Smooth muscle cell (in vitro differentiated cells): Measurements from ENCODE around the gene KDELR3. TPM values are rescaled to one million over a fixed set of nuclear protein-coding genes. Genes with fewer than 3 reads are reported as not detected.
A peak's percentile ranks its signal among the peaks of the same experiment; 100 is the strongest.

Experiments
- DNase-seq: peaks from one replicate; lab custom pipeline; 2025; ENCODE audit not compliant: unreplicated experiment; lab: John Stamatoyannopoulos, UW
- H2AFZ ChIP-seq: fragments of 200-600 bp; sonication (generic); 2 replicates; pipeline ENCODE4 v1.6.0; 2016; ENCODE audit warnings: antibody characterized with exemption, low read depth, mild to moderate bottlenecking
- H3F3A ChIP-seq: fragments of 200-600 bp; sonication (generic); 2 replicates; pipeline ENCODE4 v1.6.0; 2017; ENCODE audit warnings: antibody characterized with exemption, low read depth
- H3K27ac ChIP-seq: fragments of 200-600 bp; sonication (generic); 2 replicates; pipeline ENCODE4 v1.5.1; 2016; ENCODE audit warnings: low read depth, mild to moderate bottlenecking
- H3K27me3 ChIP-seq: fragments of 200-600 bp; sonication (generic); 2 replicates; pipeline ENCODE4 v1.6.1; 2016; ENCODE audit warnings: low read depth, mild to moderate bottlenecking
- H3K36me3 ChIP-seq: fragments of 200-600 bp; sonication (generic); 2 replicates; pipeline ENCODE4 v1.5.1; 2016; ENCODE audit warnings: low read depth
- H3K4me1 ChIP-seq: fragments of 200-600 bp; sonication (generic); 2 replicates; pipeline ENCODE4 v1.5.1; 2016; ENCODE audit warnings: low read depth
- H3K4me2 ChIP-seq: fragments of 200-600 bp; sonication (generic); 2 replicates; pipeline ENCODE4 v1.6.0; 2016; ENCODE audit warnings: mild to moderate bottlenecking
- H3K4me3 ChIP-seq: fragments of 200-600 bp; sonication (generic); 2 replicates; pipeline ENCODE4 v1.5.1; 2016; ENCODE audit warnings: mild to moderate bottlenecking
- H3K79me2 ChIP-seq: fragments of 200-600 bp; sonication (generic); 2 replicates; pipeline ENCODE4 v1.6.0; 2016; ENCODE audit warnings: low read depth, mild to moderate bottlenecking
- H3K9ac ChIP-seq: fragments of 200-600 bp; sonication (generic); 2 replicates; pipeline ENCODE4 v1.6.0; 2016; ENCODE audit warnings: low read depth
- H3K9me3 ChIP-seq: fragments of 200-600 bp; sonication (generic); replicated peaks from 2 replicates; pipeline ENCODE4 v1.5.1; 2016; ENCODE audit warnings: low read depth
- H4K20me1 ChIP-seq: fragments of 200-600 bp; sonication (generic); 2 replicates; pipeline ENCODE4 v1.6.0; 2016; ENCODE audit warnings: low read depth
- WGBS: methylation state at CpG from one replicate; pipeline ENCODE4 v1.1.7; 2016; ENCODE audit warnings: low lambda C conversion rate; 5-methylcytosine and 5-hydroxymethylcytosine counted together
- polyA plus RNA-seq: library from polyadenylated mRNA; unstranded; fragments of >200 nt; fragmentation: Nextera tagmentation; extraction: Ambion mirVana; gene quantifications from 2 replicates; pipeline ENCODE4 v1.2.1, GENCODE V29; 2016
- total RNA-seq: library from RNA; depleted of rRNA; stranded (reverse); fragments of >200 nt; gene quantifications from 2 replicates; pipeline ENCODE4 v1.2.3, GENCODE V29; 2014
- TF ChIP-seq, protein P1 (sequence below): fragments of 200-600 bp; sonication (generic); IDR thresholded peaks from 2 replicates; pipeline ENCODE4 v1.5.1; 2017; ENCODE audit warnings: borderline replicate concordance, mild to moderate bottlenecking, antibody characterized with exemption; ENCODE audit not compliant: insufficient read depth, poor library complexity, severe bottlenecking

KDELR3 gene
- total and polyA plus RNA-seq, 2 experiments from 2014 or later, result 163 to 252 TPM

DNA sequence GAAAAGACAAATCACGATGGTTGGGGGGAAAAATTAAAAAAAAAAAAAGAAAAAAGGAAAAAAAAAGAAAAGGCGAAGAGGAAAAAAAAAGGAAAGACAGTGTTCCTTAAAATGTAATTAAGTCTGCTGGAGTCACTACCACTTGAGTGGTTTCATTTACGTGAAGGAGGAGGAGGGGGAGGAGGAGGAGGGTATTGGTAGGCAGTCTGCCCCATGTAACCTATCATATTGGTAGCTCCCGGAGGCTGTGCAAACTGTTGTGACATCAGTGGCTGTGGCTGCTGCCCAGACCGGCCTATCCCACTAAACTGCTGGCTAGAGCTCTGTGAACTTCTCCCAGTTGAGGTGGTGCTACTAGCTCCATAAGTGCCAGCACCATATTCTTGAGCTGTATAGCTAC is 17.9 kb downstream of the KDELR3 start:
- Histone ChIP-seq H4K20me1 (peaks cover 91% of the 10 kb centered on the region), H3K27ac (no peak overlapping the region), H3K79me2 (peaks cover 25% of the 10 kb centered on the region), H3K9ac (no peak overlapping the region), H3K27me3 (no peaks in the 10 kb centered on the region), H2AFZ (no peak overlapping the region), H3F3A (peaks cover 91% of the 10 kb centered on the region), H3K4me2 (no peak overlapping the region), H3K4me1 (no peaks in the 10 kb centered on the region), H3K9me3 (no peaks in the 10 kb centered on the region), H3K36me3 (peaks cover 26% of the 10 kb centered on the region), H3K4me3 (no peak overlapping the region)
- TF ChIP-seq, protein P1, sequence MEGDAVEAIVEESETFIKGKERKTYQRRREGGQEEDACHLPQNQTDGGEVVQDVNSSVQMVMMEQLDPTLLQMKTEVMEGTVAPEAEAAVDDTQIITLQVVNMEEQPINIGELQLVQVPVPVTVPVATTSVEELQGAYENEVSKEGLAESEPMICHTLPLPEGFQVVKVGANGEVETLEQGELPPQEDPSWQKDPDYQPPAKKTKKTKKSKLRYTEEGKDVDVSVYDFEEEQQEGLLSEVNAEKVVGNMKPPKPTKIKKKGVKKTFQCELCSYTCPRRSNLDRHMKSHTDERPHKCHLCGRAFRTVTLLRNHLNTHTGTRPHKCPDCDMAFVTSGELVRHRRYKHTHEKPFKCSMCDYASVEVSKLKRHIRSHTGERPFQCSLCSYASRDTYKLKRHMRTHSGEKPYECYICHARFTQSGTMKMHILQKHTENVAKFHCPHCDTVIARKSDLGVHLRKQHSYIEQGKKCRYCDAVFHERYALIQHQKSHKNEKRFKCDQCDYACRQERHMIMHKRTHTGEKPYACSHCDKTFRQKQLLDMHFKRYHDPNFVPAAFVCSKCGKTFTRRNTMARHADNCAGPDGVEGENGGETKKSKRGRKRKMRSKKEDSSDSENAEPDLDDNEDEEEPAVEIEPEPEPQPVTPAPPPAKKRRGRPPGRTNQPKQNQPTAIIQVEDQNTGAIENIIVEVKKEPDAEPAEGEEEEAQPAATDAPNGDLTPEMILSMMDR, result no peak
- WGBS, result 77% methylated on average over 5 of the region's 5 CpGs
- no peak for DNase-seq

DNA sequence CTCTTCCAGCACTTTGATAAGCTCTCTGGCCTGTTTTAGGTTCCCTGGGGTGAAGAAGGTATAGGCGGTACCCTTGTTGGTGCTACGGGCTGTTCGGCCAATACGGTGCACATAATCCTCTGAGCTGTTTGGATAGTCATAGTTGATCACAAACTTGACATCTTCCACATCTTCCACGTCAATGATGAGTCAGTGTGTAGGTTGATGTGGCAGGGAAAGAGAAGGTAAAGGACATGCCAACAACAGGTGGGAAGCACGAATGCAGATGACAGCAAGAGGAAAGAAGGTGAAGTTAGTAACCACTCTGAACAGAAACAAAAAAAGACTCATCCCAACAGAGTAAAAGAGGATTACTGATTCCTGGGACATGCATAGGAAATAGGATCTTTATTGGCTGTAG is 20.1 kb downstream of the KDELR3 start:
- 90% methylated on average over 6 of the region's 6 CpGs for WGBS
- Histone ChIP-seq H3K9ac (no peak overlapping the region), H3K36me3 (peaks cover 26% of the 10 kb centered on the region), H3K4me2 (no peak overlapping the region), H3K79me2 (peaks cover 34% of the 10 kb centered on the region), H3F3A (peaks cover 78% of the 10 kb centered on the region), H3K9me3 (no peaks in the 10 kb centered on the region), H3K4me1 (no peaks in the 10 kb centered on the region), H4K20me1 (peaks cover 97% of the 10 kb centered on the region), H3K27ac (peak overlapping the region; percentile 75), H2AFZ (no peak overlapping the region), H3K27me3 (no peaks in the 10 kb centered on the region), H3K4me3 (no peak overlapping the region)
- TF ChIP-seq, protein P1, result no peak
- DNase-seq, result no peak

DNA sequence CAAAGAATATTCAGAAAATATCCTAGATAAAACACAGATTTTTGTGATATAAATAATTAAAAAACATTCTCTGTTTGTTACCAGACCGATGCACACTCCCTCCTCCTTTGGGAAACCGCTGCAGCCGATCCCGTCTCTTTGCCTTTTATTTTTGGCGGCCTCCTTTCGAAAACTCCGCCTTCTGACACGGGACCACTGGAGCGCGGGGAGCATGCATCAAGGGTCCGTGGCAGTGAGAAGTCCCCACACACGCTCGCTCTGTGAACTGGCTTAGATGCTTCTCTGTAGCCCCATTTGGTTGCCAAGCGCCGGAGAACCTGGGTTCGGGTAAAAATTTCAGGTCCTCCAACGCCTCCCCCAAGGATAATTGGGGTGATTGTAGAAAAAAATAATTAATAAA is 21.2 kb downstream of the KDELR3 start:
- Histone ChIP-seq H3K4me3 (no peak overlapping the region), H3K27me3 (no peaks in the 10 kb centered on the region), H2AFZ (no peak overlapping the region), H3K9ac (no peak overlapping the region), H3K36me3 (peaks cover 31% of the 10 kb centered on the region), H3K4me1 (no peaks in the 10 kb centered on the region), H3K27ac (peak overlapping the region; percentile 75), H3K79me2 (peaks cover 37% of the 10 kb centered on the region), H4K20me1 (peaks cover 97% of the 10 kb centered on the region), H3K4me2 (no peak overlapping the region), H3K9me3 (no peaks in the 10 kb centered on the region), H3F3A (peaks cover 79% of the 10 kb centered on the region)
- WGBS, result 96% methylated on average over 17 of the region's 17 CpGs
- TF ChIP-seq, protein P1, result no peak
- DNase-seq, result no peak

DNA sequence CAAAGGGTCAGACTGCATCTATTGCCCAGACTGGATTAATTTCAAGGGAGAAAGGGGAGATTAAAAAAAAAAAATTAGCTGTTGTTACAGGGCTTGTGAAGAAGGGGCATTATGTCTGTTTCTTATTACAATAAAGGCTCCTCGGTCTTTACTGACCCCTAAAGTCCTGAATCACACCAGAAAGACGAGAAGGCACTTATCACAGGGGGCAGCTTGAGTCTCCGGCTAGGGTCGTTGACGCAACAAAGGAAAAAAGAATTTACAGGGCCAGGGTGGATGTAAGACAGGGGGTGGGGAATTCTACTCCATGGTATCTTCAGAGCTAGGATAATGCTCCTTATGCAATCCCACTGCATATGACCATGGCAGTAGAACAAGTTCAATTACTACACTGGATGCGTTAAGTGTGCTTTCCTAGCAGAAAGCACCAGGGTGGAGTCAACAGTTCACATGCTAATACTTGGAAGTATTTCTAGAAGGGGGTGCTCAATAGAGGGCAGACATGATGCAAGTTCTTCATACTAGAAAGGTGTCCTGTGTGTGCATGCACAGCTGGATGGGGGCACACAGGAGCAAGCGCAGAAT is 21.8 kb downstream of the KDELR3 start:
- Histone ChIP-seq H3K4me3 (no peak overlapping the region), H2AFZ (no peak overlapping the region), H3F3A (peaks cover 81% of the 10 kb centered on the region), H3K27me3 (no peaks in the 10 kb centered on the region), H3K27ac (peak overlapping the region; percentile 75), H3K4me2 (no peak overlapping the region), H3K4me1 (no peaks in the 10 kb centered on the region), H4K20me1 (peaks cover 97% of the 10 kb centered on the region), H3K79me2 (peaks cover 42% of the 10 kb centered on the region), H3K9ac (no peak overlapping the region), H3K9me3 (no peaks in the 10 kb centered on the region), H3K36me3 (peaks cover 33% of the 10 kb centered on the region)
- TF ChIP-seq, protein P1, result no peak
- 82% methylated on average over 7 of the region's 7 CpGs for WGBS
- DNase-seq, result no peak
